ENCODE results near the gene OR4X1.
"Not testable (repeated sequence)": the region's sequence is repeated elsewhere in the genome, so short reads cannot be mapped to it uniquely, and the experiment has no call there.

Gene OR4X1

GRCh38 chr11:48263423-48263911 is at the start of gene OR4X1:
Gene OR4X1, plus strand, starts transcription at chr11:48263861. Its CDS starts 0 bp downstream, at chr11:48263861.
- no peak for DNase-seq (ENCODE audit: low read depth, low spot score)

DNA sequence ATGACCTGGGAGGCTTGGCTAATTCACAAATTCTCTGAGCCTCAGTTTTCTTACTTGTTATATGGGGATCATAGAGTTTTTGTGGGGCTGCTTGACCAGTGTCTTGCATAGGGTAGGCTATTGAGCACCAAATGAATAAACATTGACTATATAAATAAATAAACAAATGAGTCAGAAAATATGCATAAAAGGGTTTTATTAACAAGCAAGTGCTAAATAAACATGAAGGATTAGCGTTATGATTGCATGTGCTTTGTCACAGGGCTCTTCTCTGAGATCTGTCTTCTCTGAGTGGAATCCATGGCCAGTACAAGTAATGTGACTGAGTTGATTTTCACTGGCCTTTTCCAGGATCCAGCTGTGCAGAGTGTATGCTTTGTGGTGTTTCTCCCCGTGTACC is 47.2 kb upstream of the OR4X1 start, which contains the start of gene OR4B1:
Gene OR4B1 (plus strand): TSS at position 301 of the 400 bp plus-strand sequence. CDS start 0 bp downstream, at position 301.
- DNase-seq (ENCODE audit: low read depth, low spot score): no peak

- DNase-seq (ENCODE audit: low read depth, low spot score): no peak
These were observed 34.9 kb upstream of the OR4X1 start for GRCh38 chr11:48228761-48229160.

DNA sequence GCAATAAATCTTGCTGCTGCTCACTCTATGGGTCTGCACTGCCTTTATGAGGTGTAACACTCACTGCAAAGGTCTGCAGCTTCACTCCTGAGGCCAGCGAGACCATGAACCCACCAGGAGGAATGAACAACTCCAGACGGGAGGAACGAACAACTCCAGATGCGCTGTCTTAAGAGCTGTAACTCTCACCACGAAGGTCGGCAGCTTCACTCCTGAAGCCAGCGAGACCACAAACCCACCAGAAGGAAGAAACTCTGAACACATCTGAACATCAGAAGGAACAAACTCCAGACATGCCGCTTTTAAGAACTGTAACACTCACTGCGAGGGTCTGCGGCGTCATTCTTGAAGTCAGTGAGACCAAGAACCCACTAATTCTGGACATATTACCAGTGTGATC is 33.6 kb upstream of the OR4X1 start:
- not testable (repeated sequence) for DNase-seq (ENCODE audit: low read depth, low spot score)

DNA sequence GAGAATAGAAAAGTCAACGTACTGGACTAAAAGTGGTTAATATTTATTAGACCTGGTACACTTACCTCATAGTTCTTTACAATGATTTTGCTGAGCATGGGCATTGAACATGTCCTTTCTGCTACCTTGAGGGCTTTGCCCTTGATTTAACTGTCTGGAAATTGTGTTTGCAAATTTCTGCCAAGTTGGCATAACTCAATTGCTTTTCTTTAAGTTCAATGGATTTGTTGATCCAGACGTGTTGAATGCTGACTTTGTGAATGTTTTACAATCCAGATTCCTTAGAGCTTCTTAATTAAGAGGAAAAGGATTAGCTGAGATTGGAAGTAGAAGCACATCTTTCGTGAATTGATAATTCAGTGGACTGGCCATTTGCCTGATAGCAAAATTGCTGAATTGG is 25.9 kb upstream of the OR4X1 start:
- no peak for DNase-seq (ENCODE audit: low read depth, low spot score)

DNA sequence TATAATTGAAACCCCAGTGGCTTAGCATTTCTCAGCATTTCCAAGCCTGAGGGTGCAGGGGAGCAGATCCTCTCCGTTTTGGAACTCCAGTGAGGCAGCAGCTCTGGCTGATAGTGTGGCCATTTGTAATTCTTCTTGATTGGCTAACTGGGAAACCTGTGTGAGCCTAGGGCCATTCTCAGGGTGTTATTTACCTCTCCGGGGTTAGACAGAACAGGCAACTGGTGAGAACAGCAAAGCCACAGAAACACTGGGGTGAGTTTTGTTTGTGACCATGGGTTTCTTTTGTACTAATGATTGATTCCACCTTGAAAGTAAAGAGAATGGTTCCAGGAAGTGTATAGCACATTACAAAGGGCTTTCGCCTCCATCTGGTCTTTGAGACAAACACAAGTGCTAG is 21.2 kb upstream of the OR4X1 start:
- DNase-seq (ENCODE audit: low read depth, low spot score): no peak

GRCh38 chr11:48244804-48245203 is 18.9 kb upstream of the OR4X1 start, which contains the start of gene OR4X2:
Gene OR4X2, plus strand, starts transcription at chr11:48245104. Its CDS starts 0 bp downstream, at chr11:48245104.
- DNase-seq (ENCODE audit: low read depth, low spot score): no peak

DNA sequence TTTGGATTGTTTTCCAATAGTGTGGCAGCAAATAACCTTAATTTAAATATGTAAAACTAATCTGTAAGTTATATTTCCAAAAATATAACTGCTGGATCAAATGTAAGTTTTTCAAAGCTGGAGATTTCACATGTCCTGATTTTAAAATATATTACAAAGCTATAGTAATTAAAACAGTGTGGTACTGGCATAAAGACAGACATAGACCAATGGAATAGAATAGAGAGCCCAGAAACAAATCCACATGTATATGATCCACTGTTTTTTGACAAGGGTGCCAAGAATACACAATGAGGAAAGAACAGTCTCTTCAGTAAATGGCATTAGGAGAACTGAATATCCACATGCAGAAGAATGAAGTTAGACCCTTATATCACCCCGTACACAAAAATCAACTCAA is 14.8 kb upstream of the OR4X1 start:
- DNase-seq (ENCODE audit: low read depth, low spot score): no peak

DNA sequence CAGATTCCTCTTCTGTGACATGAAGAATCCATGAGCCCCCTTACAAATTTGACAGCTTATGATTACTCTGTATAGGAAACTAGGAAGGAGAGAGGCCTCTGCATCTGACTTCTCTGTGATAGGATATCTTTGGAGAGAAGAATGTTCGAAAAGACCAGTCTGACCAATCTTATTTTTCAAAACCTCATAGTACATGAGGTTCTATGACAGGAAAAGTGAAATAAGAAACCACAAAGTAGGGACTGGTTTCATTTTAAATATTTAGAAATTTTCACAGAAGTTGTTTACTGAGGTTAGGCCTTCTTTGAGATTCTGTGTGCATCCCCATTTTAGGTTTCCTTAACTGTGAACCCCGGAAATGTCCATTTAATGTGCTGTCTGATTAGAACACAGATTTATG is 2.1 kb upstream of the OR4X1 start:
- no peak for DNase-seq (ENCODE audit: low read depth, low spot score)

DNA sequence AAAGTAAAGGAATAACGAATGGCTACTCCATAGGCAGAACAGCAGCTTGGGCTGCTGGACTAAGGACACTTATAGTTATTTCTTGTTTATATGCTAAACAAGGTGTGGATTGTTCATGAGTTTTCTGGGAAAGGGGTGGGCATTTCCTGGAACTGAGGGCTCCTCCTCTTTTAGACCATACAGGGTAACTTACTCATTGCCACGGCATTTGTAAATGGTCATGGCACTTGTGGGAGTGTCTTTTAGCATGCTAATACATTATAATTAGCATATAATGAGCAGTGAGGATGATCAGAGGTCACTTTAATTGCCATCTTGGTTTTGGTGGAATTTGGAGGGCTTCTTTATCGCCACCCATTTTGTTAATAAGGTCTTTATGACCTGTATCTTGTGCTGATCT is 7.0 kb downstream of the OR4X1 start:
- DNase-seq (ENCODE audit: low read depth, low spot score): no peak

DNA sequence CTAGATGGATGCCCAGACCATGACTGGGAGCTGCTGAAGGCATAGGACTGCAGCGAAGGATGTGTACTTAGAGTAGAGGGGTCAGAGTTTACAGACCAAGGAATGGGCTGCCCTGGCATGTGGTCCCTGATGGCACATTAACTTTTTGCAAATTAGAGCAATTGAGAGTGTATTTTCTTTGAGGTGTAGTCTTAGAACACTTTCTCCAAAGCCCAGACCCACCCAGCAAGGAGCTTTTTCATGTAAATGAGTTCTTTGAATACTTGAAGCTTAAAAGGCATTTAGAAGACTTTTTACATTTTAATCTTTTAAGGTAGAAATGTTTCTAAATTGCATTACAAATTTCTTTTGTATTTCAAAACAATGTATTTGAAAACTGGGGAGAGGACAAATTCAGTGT is 8.9 kb downstream of the OR4X1 start:
- DNase-seq (ENCODE audit: low read depth, low spot score): no peak

GRCh38 chr11:48305923-48306322 is 42.3 kb downstream of the OR4X1 start, which contains the start of gene OR4S1:
Gene OR4S1, plus strand, starts transcription at chr11:48306223. Its CDS starts 0 bp downstream, at chr11:48306223.
- no peak for DNase-seq (ENCODE audit: low read depth, low spot score)

DNA sequence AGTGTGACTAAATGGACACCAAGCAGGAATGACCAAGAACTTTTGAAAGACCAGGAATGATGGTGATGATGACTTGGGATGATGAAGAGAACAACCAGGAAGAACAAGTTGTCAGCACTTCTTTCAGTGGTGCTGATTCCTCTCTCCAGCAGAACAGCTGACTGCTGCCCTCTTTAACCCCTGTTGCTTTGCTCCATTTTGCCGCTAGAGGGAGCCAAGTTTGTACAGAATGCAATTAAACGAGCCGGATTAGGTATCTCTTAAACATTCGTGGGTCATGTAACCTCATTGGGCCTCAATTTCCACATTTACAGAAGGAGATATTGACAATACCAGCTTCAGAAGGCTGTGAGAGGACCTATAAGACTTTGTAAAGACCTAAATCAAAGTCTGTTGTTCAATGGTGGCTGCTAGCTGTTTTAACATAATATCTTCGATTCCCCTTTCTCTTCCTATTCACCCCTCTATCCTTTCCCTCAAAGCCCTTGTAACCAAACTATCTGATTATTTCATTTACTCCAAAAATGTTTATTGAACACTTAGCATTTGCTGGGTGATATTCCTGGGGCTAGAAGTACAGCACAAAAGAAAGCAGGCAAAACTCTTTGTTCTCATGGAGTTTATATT is 44.2 kb downstream of the OR4X1 start:
- DNase-seq (ENCODE audit: low read depth, low spot score): no peak

DNA sequence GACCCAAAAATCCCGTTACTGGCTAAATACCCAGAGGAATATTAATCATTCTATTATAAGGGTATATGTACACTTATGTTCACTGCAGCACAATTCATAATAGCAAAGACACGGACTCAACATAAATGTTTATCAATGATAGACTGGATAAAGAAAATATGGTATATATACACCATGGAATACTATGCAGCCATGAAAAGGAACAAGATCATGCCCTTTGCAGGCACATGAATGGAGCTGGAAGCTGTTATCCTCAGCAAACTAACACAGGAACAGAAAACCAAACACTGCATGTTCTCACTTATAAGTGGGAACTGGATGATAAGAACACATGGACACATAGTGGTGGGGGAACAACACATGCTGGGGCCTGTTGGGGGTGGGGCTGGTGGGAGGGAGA is 49.9 kb downstream of the OR4X1 start:
- DNase-seq (ENCODE audit: low read depth, low spot score): not testable (repeated sequence)
